ENCODE data around the gene TJP1.

The TJP1 gene

DNA sequence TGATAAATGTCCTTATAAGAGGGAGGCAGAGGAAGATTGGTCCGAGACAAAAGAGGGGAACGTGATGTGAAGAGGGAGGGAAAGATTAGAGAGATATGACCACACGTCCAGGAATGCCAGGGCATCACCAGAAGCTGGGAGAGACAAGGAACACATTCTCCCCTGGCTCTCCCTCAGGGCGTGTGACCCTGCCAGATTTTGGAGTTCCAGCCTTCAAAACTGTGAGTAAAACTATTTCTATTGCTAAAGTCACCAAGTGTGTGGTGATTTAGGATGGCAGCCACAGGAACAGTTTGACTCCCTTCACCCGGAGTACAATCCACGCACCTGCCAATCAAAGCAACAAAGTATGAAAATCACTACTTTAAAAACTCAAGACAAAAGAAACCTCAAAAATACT is 32.1 kb upstream of the TJP1 start:
- TF ChIP-seq CTCF (IDR thresholded peaks at IDR 0.05; ENCODE audit: control extremely low read depth, extremely low read depth, low read depth, missing control alignments), result no peak
- DNase-seq (ENCODE audit: extremely low spot score), result no peak
- POLR2A ChIA-PET, result no interaction called here
- CTCF ChIA-PET, result interaction anchor here (0.9 kb wide), 1 partner anchor 60 kb away, joined by 3 read pairs; no protein-coding TSS in a partner anchor

- no peak for DNase-seq (ENCODE audit: extremely low spot score)
- CTCF ChIA-PET, result no interaction called here
- TF ChIP-seq CTCF (IDR thresholded peaks at IDR 0.05; ENCODE audit: control extremely low read depth, extremely low read depth, low read depth, missing control alignments), result no peak
- POLR2A ChIA-PET, result no interaction called here
Measured at GRCh38 chr15:29853211-29853987, 31.1 kb upstream of the TJP1 start.

GRCh38 chr15:29852201-29852600 is 29.9 kb upstream of the TJP1 start:
- DNase-seq (ENCODE audit: extremely low spot score), result no peak
- ChIA-PET POLR2A (no interaction called here), CTCF (interaction anchor here (0.8 kb wide), 1 partner anchor 14 kb away, joined by 3 read pairs; no protein-coding TSS in a partner anchor)
- TF ChIP-seq CTCF (IDR thresholded peaks at IDR 0.05; ENCODE audit: control extremely low read depth, extremely low read depth, low read depth, missing control alignments), result no peak

DNA sequence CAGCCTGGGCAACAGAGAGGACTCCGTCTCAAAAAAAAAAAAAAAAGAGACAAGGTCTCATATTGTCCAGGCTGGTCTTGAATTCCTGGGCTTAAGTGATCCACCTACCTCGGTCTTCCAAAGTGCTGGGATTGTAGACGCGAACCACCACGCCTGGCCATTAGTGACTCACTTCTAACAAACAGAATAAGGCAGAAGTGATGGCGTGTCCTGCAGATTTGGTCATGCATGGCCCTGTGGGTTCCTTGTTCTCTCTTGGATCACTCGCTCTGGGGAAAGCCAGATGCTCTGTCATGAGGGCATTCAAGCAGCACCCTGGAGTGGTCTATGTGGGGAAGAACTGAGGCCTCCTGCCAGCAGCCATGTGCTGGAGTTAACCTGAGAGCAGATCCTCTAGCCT is 27.4 kb upstream of the TJP1 start:
- POLR2A ChIA-PET, result no interaction called here
- CTCF ChIA-PET, result no interaction called here
- DNase-seq (ENCODE audit: extremely low spot score), result no peak
- TF ChIP-seq CTCF (IDR thresholded peaks at IDR 0.05; ENCODE audit: control extremely low read depth, extremely low read depth, low read depth, missing control alignments), result no peak

DNA sequence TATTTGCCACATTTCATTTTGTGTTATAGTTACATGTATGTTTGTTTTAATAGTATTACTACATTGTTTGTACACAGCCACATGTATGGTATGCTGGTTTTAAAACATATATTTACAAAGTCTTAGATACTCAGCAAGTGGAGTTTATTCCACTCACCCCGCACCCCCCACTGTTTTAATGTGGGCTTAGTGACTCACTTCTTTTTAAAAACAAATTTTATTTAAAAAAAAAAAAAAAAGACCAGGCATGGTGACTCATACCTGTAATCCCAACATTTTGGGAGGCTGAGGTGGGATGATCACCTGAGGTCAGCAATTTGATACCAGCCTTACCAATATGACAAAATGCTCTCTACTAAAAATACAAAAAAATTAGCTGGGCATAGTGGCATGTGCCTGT is 26.9 kb upstream of the TJP1 start:
- TF ChIP-seq CTCF (IDR thresholded peaks at IDR 0.05; ENCODE audit: control extremely low read depth, extremely low read depth, low read depth, missing control alignments), result no peak
- CTCF ChIA-PET, result no interaction called here
- POLR2A ChIA-PET, result no interaction called here
- DNase-seq (ENCODE audit: extremely low spot score), result no peak

DNA sequence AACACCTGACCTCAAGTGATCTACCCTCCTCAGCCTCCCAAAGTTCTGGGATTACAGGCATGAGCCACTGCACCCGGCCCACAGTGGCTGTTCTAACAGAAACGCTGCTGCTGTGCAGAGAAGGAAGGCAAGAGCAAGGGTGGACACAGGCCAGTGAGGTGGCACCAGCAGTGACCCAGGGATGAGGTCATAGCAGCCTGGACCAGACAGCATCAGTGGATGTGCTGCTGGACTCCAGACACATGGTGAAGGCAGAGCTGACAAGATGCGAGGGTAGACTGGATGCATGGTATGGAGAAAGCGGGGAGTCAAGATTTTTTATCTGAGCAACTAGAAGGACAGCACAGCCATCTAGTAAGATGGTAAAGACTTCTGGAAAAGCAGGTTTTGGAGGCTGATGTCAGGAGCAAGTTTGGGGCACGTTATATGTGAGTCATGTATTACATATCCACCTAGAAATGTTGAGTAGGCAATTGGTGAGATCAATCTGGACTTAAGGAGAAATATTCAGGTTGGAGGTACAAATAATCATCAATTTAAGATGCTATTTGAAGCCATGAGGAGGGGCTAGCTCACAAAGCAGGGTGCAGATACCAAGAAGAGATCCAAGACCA is 22.1 kb upstream of the TJP1 start:
- POLR2A ChIA-PET, result no interaction called here
- CTCF ChIA-PET, result no interaction called here
- no peak for TF ChIP-seq CTCF (IDR thresholded peaks at IDR 0.05; ENCODE audit: control extremely low read depth, extremely low read depth, low read depth, missing control alignments)
- DNase-seq (ENCODE audit: extremely low spot score), result no peak
